GM18520 (cell line): ENCODE results near the gene COL18A1.

Source experiments
- ATAC-seq: cut with Tn5 transposase; IDR thresholded peaks from one replicate; pipeline ENCODE4 v1.9.1; 2021; ENCODE audit not compliant: unreplicated experiment

COL18A1 gene

GRCh38 chr21:45452696-45453307 is 47.8 kb downstream of the COL18A1 start:
- ATAC-seq, result no peak

DNA sequence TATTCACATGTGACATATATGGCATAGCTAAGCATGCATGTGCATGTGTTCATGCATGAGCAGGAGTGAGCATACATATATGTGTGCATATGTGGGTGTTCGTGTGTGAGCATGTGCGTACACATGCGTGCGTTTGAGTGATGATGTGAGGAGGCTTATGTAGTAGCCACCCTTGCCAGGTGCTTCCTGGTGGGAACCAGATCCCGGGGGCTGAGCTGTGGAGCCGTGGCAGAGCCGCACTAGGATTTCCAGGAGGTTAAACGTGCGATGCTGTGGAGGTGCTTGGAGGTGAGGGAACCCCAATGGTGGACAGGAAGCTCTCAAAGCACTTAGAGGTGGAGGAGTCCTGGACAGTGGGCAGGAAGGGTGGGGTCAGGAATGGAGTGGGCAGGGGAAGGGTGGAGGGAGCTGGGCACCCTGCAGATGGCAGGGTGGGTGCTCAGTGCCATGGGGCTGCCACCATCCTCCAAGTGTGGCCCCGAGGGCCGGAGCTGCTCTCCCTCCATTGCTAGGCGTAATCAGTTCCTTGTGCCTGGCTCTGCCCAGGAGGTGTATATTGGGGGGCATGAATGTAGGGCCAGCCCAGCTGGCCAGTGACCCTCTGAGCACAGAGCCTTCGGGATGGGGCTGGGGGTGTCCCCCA is 48.5 kb downstream of the COL18A1 start:
- no peak for ATAC-seq

GRCh38 chr21:45454060-45454925 is 49.3 kb downstream of the COL18A1 start:
- no peak for ATAC-seq

GRCh38 chr21:45454926-45455673 is 50.1 kb downstream of the COL18A1 start:
- ATAC-seq, result no peak

- ATAC-seq, result no peak
These were observed 51.0 kb downstream of the COL18A1 start for GRCh38 chr21:45455674-45456583.

- no peak for ATAC-seq
These were observed 51.7 kb downstream of the COL18A1 start for GRCh38 chr21:45456584-45457160.

DNA sequence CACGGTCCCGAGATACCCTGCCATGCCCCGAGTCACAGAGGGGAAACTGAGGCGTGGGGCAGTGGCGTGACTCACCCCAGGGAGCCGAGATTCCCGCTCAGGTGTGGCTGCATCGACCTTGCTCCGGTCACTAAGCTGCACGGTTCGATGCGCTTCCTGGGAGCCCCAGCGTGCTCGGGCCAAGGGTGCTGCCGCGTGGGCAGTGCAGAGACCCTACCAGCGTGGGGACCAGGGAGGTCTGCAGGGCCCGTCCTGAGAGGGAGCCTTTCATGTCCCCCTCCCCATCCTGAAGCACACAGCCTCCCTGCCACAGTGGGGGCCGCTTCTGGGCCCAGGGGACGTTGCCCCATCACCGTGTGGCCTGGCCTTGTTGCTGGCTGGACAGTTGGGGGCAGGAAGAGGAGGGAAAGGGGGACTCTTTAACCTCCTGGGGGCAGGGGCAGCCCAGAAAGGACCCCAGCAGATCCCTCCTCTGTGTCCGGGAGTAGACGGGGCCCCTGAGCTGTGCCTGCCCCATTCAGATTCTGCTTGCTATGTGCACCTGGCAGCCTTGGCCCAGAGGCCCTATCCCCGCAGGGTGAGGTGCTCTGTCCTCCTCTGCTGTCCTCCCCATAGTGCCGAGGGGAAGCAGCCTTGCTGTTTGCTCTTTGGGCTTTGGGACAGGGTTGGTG is 52.3 kb downstream of the COL18A1 start:
- ATAC-seq, result no peak

DNA sequence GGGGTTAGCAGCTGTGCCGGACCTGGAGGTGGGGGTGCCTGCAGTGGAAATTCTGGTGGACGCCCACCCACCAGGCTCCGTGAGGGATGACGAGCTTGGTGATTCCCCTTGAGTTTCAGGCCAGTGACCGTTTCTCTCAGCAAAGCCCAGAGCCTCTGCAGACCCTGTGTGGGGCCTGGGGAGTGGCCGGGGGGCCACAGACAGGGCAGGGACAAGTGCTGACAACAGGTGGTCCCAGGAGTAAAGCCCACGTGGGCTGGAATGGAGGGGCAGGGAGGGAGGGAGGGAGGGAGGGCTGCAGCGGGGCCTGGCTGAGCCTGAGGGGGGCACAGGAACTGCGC is 52.8 kb downstream of the COL18A1 start:
- ATAC-seq, result no peak

- ATAC-seq, result no peak
These were observed 53.6 kb downstream of the COL18A1 start for GRCh38 chr21:45458281-45459170.

GRCh38 chr21:45459171-45460010 is 54.4 kb downstream of the COL18A1 start:
- no peak for ATAC-seq

- ATAC-seq, result no peak
These were observed 55.1 kb downstream of the COL18A1 start for GRCh38 chr21:45460011-45460565.

DNA sequence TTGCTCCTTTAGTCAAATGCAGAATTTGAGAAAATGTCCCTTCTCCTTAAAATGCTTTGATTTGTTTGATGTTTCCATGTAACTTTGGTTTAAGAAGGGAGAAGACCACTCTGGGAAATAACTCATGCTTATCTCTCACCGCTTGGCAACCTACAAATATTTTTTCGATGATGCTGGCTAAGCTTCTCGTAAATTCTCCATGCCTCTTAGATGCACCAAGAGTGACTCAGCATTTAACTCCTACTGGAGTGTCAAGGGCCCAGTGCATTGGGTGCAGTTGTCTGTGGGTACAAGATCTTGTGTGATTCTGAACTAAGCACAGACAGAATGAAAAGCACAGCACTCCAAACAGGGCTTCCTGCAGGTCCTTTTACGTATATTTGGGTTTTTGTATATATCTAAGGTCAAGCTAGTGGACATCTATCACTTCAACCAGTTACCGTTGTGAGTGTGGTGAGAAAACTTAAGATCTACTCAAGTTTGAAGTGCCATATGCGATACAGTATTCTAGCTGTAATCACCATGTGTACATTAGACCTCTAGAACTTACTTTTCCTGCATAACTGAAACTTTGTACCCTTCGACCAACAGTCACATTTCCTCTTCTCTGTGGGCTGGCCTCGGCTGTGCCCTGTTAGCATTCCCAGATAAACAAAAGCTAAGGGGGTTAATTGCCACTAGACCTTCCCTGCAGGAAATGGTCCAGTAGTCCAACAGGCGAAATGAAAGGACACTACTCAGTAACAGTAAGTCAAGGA is 55.8 kb downstream of the COL18A1 start:
- ATAC-seq, result no peak

- ATAC-seq, result no peak
These were observed 56.4 kb downstream of the COL18A1 start for GRCh38 chr21:45461369-45461750.

DNA sequence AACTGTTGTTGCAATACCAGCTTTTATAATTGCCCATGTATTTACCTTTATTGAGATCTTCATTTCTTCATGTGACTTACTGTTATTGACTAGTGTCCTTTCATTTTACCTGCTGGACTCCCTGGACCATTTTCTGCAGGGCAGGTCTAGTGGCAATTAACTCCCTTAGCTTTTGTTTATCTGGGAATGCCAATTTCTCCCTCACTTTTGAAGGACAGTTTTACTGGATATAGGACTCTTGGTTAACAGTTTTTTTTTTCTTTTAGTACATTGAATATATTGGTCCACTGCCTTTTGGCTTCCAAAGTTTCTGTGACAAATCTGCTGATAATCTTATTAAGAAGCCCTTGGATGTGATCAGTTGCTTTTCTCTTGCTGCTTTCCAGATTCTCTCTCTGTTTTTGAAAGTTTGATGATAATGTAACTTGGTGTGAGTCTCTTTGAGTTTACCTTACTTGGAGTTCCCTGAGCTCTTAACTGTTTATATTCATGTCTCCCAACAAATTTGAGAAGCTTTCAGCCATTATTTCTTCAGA is 56.9 kb downstream of the COL18A1 start:
- ATAC-seq, result no peak

DNA sequence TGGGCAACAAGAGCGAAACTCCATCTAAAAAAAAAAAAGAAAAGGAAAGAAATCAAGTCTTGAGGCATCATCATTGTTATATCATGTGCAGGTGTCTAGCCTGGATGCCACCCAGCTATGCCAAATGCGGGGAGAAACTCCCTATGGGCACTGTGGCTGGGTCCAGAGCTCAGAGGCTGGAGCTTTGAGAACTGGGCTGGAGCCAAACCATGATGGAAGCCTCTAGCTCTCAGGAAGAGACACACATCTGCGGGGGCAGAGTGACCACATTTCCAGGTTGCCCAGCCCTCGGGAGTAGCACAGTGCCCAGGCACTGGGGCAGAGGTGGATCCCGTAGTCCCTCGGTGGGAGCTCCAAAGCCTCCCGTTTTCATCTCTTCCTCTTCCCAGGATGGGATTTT is 58.9 kb downstream of the COL18A1 start:
- ATAC-seq, result no peak

DNA sequence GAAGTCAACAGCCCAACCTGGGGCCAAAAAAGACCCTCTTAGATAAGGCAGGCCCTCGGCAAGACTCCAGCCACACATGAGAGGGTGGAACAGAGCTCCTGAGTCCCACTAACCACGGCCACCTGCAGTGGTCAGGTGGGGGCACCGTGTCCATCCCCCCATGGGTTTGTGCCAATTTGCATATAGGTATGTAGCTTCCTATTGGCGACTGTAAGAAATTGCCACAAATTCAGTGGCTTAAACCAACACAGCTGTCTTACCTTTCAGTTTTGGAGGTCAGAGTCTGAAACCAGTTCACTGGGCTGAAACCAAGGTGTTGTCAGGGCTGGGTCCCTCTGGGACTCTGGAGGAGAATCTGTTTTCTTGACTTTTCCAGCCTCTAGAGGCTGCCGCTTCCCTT is 59.3 kb downstream of the COL18A1 start:
- ATAC-seq, result no peak
